Suprapubic skin (tissue), 4 donors: ENCODE results near the gene SLC22A14.

Source experiments
- EP300 ChIP-seq: sonication (generic); formaldehyde crosslinking; IDR thresholded peaks from one replicate; pipeline ENCODE4 v1.6.1; 2017; ENCODE audit warnings: antibody characterized with exemption
- POLR2A ChIP-seq, 2 donors: fragments of 450-650 bp; IDR thresholded peaks; one replicate each; pipeline ENCODE4 v1.6.1; 2017; ENCODE audit warnings: antibody characterized with exemption in 2 of 2, mild to moderate bottlenecking in 2 of 2, moderate library complexity in 2 of 2
- POLR2AphosphoS5 ChIP-seq, 3 donors: sonication (generic); formaldehyde crosslinking; IDR thresholded peaks; one replicate each; pipeline ENCODE4 v1.6.1; 2017; ENCODE audit warnings: antibody characterized with exemption in 3 of 3
- TF ChIP-seq, protein P1 (sequence below), 2 donors: fragments of 200-600 bp in 1 of 2; fragments of 450-650 bp in 1 of 2; sonication (generic) in 1 of 2; IDR thresholded peaks; one replicate each; pipeline ENCODE4 v1.5.1; 2016 to 2019; ENCODE audit warnings: antibody characterized with exemption in 2 of 2, mild to moderate bottlenecking in 1 of 2, moderate library complexity in 1 of 2

DNA sequence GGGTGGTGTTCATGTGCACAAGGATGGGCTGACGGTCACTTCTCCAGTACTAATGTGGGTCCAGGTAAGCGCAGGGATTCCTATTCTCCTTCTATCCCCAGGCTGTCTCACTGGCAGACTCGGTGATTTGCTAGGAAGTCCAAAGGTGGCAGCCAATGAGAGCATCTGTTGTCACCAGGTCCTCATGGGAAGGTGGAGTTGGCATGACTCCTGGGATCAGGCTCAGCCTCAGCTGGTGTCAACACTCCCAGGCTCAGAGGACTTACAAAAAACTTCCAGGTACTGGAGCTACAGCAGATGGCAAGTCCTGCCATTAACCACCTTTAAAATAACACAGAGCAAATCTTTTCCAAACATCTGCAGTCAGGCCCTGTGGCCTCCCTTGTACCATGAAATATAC is 78.3 kb downstream of the SLC22A14 start:
- TF ChIP-seq POLR2A (IDR thresholded peaks at IDR 0.05) (no peak), POLR2AphosphoS5 (IDR thresholded peaks at IDR 0.05) (no peak), EP300 (no peak)
- TF ChIP-seq, protein P1, sequence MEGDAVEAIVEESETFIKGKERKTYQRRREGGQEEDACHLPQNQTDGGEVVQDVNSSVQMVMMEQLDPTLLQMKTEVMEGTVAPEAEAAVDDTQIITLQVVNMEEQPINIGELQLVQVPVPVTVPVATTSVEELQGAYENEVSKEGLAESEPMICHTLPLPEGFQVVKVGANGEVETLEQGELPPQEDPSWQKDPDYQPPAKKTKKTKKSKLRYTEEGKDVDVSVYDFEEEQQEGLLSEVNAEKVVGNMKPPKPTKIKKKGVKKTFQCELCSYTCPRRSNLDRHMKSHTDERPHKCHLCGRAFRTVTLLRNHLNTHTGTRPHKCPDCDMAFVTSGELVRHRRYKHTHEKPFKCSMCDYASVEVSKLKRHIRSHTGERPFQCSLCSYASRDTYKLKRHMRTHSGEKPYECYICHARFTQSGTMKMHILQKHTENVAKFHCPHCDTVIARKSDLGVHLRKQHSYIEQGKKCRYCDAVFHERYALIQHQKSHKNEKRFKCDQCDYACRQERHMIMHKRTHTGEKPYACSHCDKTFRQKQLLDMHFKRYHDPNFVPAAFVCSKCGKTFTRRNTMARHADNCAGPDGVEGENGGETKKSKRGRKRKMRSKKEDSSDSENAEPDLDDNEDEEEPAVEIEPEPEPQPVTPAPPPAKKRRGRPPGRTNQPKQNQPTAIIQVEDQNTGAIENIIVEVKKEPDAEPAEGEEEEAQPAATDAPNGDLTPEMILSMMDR (IDR thresholded peaks at IDR 0.05) = no peak
